GM12875 (cell line): ENCODE data around the gene CASP14.
"Not testable (repeated sequence)": the region's sequence is repeated elsewhere in the genome, so short reads cannot be mapped to it uniquely, and the experiment has no call there.

ENCODE experiments used
- H3K4me3 ChIP-seq: one replicate; pipeline ENCODE4 v1.5.1; 2011; ENCODE audit warnings: low read depth, low read length, control low read depth
- CTCF ChIP-seq: IDR thresholded peaks from 2 replicates; pipeline ENCODE4 v1.5.1; 2011; ENCODE audit warnings: low read depth, mild to moderate bottlenecking, control low read depth, inconsistent platforms, low read length, moderate library complexity, borderline replicate concordance; ENCODE audit not compliant: insufficient read depth

CASP14 gene

GRCh38 chr19:15048885-15049541, at the start of gene CASP14:
Gene CASP14, plus strand, starts transcription at chr19:15049480. Its CDS starts 2,772 bp downstream, at chr19:15052252.
- no peak for TF ChIP-seq CTCF
- no peak within 1 kb of the TSS for H3K4me3 ChIP-seq

GRCh38 chr19:15008308-15008707, 41.0 kb upstream of the CASP14 start:
- H3K4me3 ChIP-seq = no peak overlapping the region
- TF ChIP-seq CTCF = no peak

- no peak overlapping the region for H3K4me3 ChIP-seq
- TF ChIP-seq CTCF = no peak
These were observed 38.6 kb upstream of the CASP14 start for GRCh38 chr19:15010501-15011300.

- H3K4me3 ChIP-seq = no peak overlapping the region
- TF ChIP-seq CTCF = no peak
These were observed 34.7 kb upstream of the CASP14 start for GRCh38 chr19:15014579-15014978.

- no peak for TF ChIP-seq CTCF
- no peak overlapping the region for H3K4me3 ChIP-seq
These were observed 33.2 kb upstream of the CASP14 start for GRCh38 chr19:15015946-15016542.

- H3K4me3 ChIP-seq = not testable (repeated sequence)
These were observed 30.4 kb upstream of the CASP14 start for GRCh38 chr19:15018836-15019235.

GRCh38 chr19:15021286-15022007, 27.8 kb upstream of the CASP14 start:
- TF ChIP-seq CTCF = no peak
- no peak overlapping the region for H3K4me3 ChIP-seq
